Measurements from ENCODE around the gene PITPNB. TPM values are rescaled to one million over a fixed set of nuclear protein-coding genes. Genes with fewer than 3 reads are reported as not detected.

PITPNB gene
- total RNA-seq, 1 experiment from 2014 or later = 82.6 TPM

- no TSS peak for BruUV-seq (replicated peaks)
- Histone ChIP-seq H3K9me2 (ENCODE audit: insufficient read depth) (no peaks in the 10 kb centered on the region), H4K20me1 (ENCODE audit: insufficient read depth) (no peaks in the 10 kb centered on the region), H3K4me3 (replicated peaks in 1 of 2; ENCODE audit: low read depth in 1 of 2, low read length in 2 of 2) (no peak overlapping the region), H2AFZ (ENCODE audit: low read depth, low read length, poor library complexity, severe bottlenecking) (no peak overlapping the region), H3K79me2 (ENCODE audit: insufficient read depth, low read length) (no peaks in the 10 kb centered on the region), H3K4me1 (ENCODE audit: control insufficient read depth in 1 of 2, insufficient read depth in 2 of 2, low read length in 2 of 2) (no peaks in the 10 kb centered on the region), H3K9me3 (ENCODE audit: control insufficient read depth in 1 of 2, insufficient read depth in 1 of 2, low read depth in 1 of 2, low read length in 2 of 2) (no peaks in the 10 kb centered on the region), H3K36me3 (ENCODE audit: control insufficient read depth in 1 of 2, insufficient read depth in 2 of 2, low read length in 2 of 2) (0 out of 4 replicates have a peak, but pooled peaks cover 0 to under 1% of the 10 kb centered on the region in 2 experiments), H3K27me3 (ENCODE audit: insufficient read depth, low read length) (no peaks in the 10 kb centered on the region), H3K9ac (ENCODE audit: low read length) (no peak overlapping the region), H3K4me2 (ENCODE audit: low read length) (no peak overlapping the region), H3K27ac (ENCODE audit: low read depth, low read length) (no peak overlapping the region)
- DNase-seq (ENCODE audit: low read depth, low spot score) (no peak), ATAC-seq (no peak)
- intact Hi-C loops (cut with micrococcal nuclease) = no loop called here
- CTCF ChIA-PET = no interaction called here
- TF ChIP-seq YY1 (IDR thresholded peaks at IDR 0.05; ENCODE audit: extremely low read depth, insufficient replicate concordance, low read depth, low read length) (no peak), SP1 (IDR thresholded peaks at IDR 0.05; ENCODE audit: low read depth) (no peak), CBX3 (IDR thresholded peaks at IDR 0.05; ENCODE audit: low read depth) (no peak), ZBTB33 (IDR thresholded peaks at IDR 0.05; ENCODE audit: extremely low read depth, insufficient replicate concordance, low read length) (no peak), EGR1 (IDR thresholded peaks at IDR 0.05; ENCODE audit: low read depth) (no peak), RAD21 (IDR thresholded peaks at IDR 0.05; ENCODE audit: low read depth) (no peak), TCF7L2 (IDR thresholded peaks at IDR 0.05; ENCODE audit: borderline replicate concordance, extremely low read depth, insufficient read depth, insufficient read length) (no peak), EZH2phosphoT487 (IDR thresholded peaks at IDR 0.05; ENCODE audit: borderline replicate concordance) (no peak), POLR2AphosphoS5 (IDR thresholded peaks at IDR 0.05; ENCODE audit: low read depth, low read length) (no peak), SIN3A (IDR thresholded peaks at IDR 0.05; ENCODE audit: low read depth) (no peak), POLR2A (IDR thresholded peaks at IDR 0.05; ENCODE audit: borderline replicate concordance, extremely low read depth, insufficient read depth, insufficient read length) (no peak), FOSL1 (IDR thresholded peaks at IDR 0.05; ENCODE audit: low read depth) (no peak), CEBPB (IDR thresholded peaks at IDR 0.05; ENCODE audit: low read depth) (no peak), ATF3 (IDR thresholded peaks at IDR 0.05) (no peak), EZH2 (IDR thresholded peaks at IDR 0.05) (no peak), SRF (IDR thresholded peaks at IDR 0.05; ENCODE audit: low read depth) (no peak)
- TF ChIP-seq, protein P1, sequence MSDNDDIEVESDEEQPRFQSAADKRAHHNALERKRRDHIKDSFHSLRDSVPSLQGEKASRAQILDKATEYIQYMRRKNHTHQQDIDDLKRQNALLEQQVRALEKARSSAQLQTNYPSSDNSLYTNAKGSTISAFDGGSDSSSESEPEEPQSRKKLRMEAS (IDR thresholded peaks at IDR 0.05) = no peak
- TF ChIP-seq, protein P2, sequence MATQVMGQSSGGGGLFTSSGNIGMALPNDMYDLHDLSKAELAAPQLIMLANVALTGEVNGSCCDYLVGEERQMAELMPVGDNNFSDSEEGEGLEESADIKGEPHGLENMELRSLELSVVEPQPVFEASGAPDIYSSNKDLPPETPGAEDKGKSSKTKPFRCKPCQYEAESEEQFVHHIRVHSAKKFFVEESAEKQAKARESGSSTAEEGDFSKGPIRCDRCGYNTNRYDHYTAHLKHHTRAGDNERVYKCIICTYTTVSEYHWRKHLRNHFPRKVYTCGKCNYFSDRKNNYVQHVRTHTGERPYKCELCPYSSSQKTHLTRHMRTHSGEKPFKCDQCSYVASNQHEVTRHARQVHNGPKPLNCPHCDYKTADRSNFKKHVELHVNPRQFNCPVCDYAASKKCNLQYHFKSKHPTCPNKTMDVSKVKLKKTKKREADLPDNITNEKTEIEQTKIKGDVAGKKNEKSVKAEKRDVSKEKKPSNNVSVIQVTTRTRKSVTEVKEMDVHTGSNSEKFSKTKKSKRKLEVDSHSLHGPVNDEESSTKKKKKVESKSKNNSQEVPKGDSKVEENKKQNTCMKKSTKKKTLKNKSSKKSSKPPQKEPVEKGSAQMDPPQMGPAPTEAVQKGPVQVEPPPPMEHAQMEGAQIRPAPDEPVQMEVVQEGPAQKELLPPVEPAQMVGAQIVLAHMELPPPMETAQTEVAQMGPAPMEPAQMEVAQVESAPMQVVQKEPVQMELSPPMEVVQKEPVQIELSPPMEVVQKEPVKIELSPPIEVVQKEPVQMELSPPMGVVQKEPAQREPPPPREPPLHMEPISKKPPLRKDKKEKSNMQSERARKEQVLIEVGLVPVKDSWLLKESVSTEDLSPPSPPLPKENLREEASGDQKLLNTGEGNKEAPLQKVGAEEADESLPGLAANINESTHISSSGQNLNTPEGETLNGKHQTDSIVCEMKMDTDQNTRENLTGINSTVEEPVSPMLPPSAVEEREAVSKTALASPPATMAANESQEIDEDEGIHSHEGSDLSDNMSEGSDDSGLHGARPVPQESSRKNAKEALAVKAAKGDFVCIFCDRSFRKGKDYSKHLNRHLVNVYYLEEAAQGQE (IDR thresholded peaks at IDR 0.05; ENCODE audit: low read depth) = no peak
- TF ChIP-seq, protein P3, sequence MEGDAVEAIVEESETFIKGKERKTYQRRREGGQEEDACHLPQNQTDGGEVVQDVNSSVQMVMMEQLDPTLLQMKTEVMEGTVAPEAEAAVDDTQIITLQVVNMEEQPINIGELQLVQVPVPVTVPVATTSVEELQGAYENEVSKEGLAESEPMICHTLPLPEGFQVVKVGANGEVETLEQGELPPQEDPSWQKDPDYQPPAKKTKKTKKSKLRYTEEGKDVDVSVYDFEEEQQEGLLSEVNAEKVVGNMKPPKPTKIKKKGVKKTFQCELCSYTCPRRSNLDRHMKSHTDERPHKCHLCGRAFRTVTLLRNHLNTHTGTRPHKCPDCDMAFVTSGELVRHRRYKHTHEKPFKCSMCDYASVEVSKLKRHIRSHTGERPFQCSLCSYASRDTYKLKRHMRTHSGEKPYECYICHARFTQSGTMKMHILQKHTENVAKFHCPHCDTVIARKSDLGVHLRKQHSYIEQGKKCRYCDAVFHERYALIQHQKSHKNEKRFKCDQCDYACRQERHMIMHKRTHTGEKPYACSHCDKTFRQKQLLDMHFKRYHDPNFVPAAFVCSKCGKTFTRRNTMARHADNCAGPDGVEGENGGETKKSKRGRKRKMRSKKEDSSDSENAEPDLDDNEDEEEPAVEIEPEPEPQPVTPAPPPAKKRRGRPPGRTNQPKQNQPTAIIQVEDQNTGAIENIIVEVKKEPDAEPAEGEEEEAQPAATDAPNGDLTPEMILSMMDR (IDR thresholded peaks at IDR 0.05 in 2 of 3, conservative IDR thresholded peaks at IDR 0.05 in 1 of 3; ENCODE audit: borderline replicate concordance in 1 of 3, insufficient read depth in 1 of 3, low read depth in 2 of 3, low read length in 2 of 3) = no peak
- POLR2A ChIA-PET = no interaction called here
- RAD21 ChIA-PET (ENCODE audit: low non-redundant PET in 1 of 2, low total read pairs in 2 of 2, uncharacterized antibody in 2 of 2, unreplicated experiment in 2 of 2) = no interaction called here
These were observed 75.6 kb downstream of the PITPNB start for GRCh38 chr22:27843441-27843840.

All from HCT116 (cell line).